SH-SY5Y (cell line): ENCODE data around the gene RNF32.

ENCODE experiments used
- GATA2 ChIP-seq: IDR thresholded peaks from 2 replicates; pipeline ENCODE4 v1.6.1; 2011; ENCODE audit warnings: mild to moderate bottlenecking, low read depth, low read length
- GATA3 ChIP-seq: IDR thresholded peaks from 2 replicates; pipeline ENCODE4 v1.6.1; 2011; ENCODE audit warnings: low read depth, mild to moderate bottlenecking, low read length, moderate library complexity

DNA sequence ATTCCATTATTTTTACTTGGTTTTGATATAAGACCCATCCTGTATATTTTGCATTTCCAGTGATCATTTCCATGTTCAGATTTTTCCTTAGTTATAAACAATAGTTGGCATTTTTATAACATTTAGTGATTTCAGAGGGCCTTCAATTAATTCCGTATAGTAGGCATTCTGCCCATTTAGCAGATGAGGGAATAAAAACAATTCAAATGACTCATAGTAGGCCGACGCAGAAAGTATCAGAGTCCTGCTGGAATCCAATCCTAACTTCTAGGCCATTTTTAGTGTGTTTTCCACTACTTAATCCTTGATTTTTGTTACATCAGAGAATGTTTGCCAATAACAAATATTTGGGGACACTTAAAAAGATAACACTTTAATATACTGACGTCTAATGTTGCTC, 15.4 kb downstream of the RNF32 start:
- TF ChIP-seq GATA2 (no peak), GATA3 (no peak)
